ENCODE data around the gene NRCAM.

- no peak for TF ChIP-seq SIN3A (IDR thresholded peaks at IDR 0.05; ENCODE audit: low read depth, low read length)
- no peak for TF ChIP-seq TCF12 (IDR thresholded peaks at IDR 0.05; ENCODE audit: low read depth, low read length)
- TF ChIP-seq SMC3 (IDR thresholded peaks at IDR 0.05; ENCODE audit: borderline replicate concordance, low read length), result no peak
- TF ChIP-seq GABPA (IDR thresholded peaks at IDR 0.05; ENCODE audit: low read depth), result no peak
- no peak for TF ChIP-seq CTCF (IDR thresholded peaks at IDR 0.05 in 2 of 3, conservative IDR thresholded peaks at IDR 0.05 in 1 of 3; ENCODE audit: control insufficient read depth in 2 of 3, extremely low read depth in 1 of 3, insufficient read depth in 1 of 3, low read depth in 3 of 3, low read length in 3 of 3)
Measured at GRCh38 chr7:108196004-108196403, 260.2 kb downstream of the NRCAM start.
